Mesendoderm (in vitro differentiated cells): ENCODE measurements around the gene CREBZF.
"Not testable (repeated sequence)": the region's sequence is repeated elsewhere in the genome, so short reads cannot be mapped to it uniquely, and the experiment has no call there.

Source experiments
- DNase-seq: peaks from one replicate; pipeline ENCODE4 v3.0.0; 2013
- H2AK5ac ChIP-seq: 2 replicates; pipeline ENCODE4 v1.6.1; 2013; ENCODE audit warnings: low read length, inconsistent platforms
- H2BK120ac ChIP-seq: 2 replicates; pipeline ENCODE4 v1.6.1; 2013; ENCODE audit warnings: low read depth, mild to moderate bottlenecking, low read length, moderate library complexity, mixed read lengths
- H2BK15ac ChIP-seq: replicated peaks from 2 replicates; pipeline ENCODE4 v1.6.1; 2013; ENCODE audit warnings: low read depth, mild to moderate bottlenecking, moderate library complexity
- H2BK5ac ChIP-seq: 2 replicates; pipeline ENCODE4 v1.6.1; 2013; ENCODE audit warnings: low read length, inconsistent platforms
- H3K18ac ChIP-seq: 2 replicates; pipeline ENCODE4 v1.6.1; 2013; ENCODE audit warnings: mild to moderate bottlenecking, low read length, mixed read lengths
- H3K23ac ChIP-seq: one replicate; pipeline ENCODE4 v1.6.1; 2013; ENCODE audit warnings: low read length
- H3K27ac ChIP-seq: 2 replicates; pipeline ENCODE4 v1.5.1; 2013; ENCODE audit warnings: low read depth, mild to moderate bottlenecking, inconsistent platforms, low read length, moderate library complexity
- H3K27me3 ChIP-seq: 2 replicates; pipeline ENCODE4 v1.6.1; 2013; ENCODE audit warnings: low read length, control low read depth, mild to moderate bottlenecking, inconsistent platforms; ENCODE audit not compliant: insufficient read depth, poor library complexity
- H3K36me3 ChIP-seq: 2 replicates; pipeline ENCODE4 v1.6.1; 2013; ENCODE audit warnings: low read length, inconsistent platforms; ENCODE audit not compliant: control insufficient read depth, insufficient read depth
- H3K4ac ChIP-seq: one replicate; pipeline ENCODE4 v1.6.1; 2013; ENCODE audit warnings: low read depth, mild to moderate bottlenecking, low read length, moderate library complexity
- H3K4me1 ChIP-seq: 2 replicates; pipeline ENCODE4 v1.6.1; 2013; ENCODE audit warnings: low read depth, low read length, inconsistent platforms; ENCODE audit not compliant: control insufficient read depth
- H3K4me2 ChIP-seq: 2 replicates; pipeline ENCODE4 v1.6.1; 2013; ENCODE audit warnings: low read length
- H3K4me3 ChIP-seq: 2 replicates; pipeline ENCODE4 v1.5.1; 2013; ENCODE audit warnings: mild to moderate bottlenecking, low read length
- H3K56ac ChIP-seq: one replicate; pipeline ENCODE4 v1.6.1; 2013; ENCODE audit warnings: low read length
- H3K79me1 ChIP-seq: 2 replicates; pipeline ENCODE4 v1.6.1; 2013; ENCODE audit warnings: low read length, inconsistent platforms
- H3K79me2 ChIP-seq: 2 replicates; pipeline ENCODE4 v1.6.1; 2013; ENCODE audit warnings: mild to moderate bottlenecking, low read length; ENCODE audit not compliant: control insufficient read depth, insufficient read depth
- H3K9ac ChIP-seq: 2 replicates; pipeline ENCODE4 v1.6.1; 2013; ENCODE audit warnings: low read length, inconsistent platforms
- H4K5ac ChIP-seq: one replicate; pipeline ENCODE4 v1.6.1; 2013; ENCODE audit warnings: low read length
- H4K8ac ChIP-seq: one replicate; pipeline ENCODE4 v1.6.1; 2013; ENCODE audit warnings: low read depth, mild to moderate bottlenecking, control low read depth, low read length, moderate library complexity
- WGBS: extraction: QIAGEN DNeasy Blood & Tissue Kit; methylation state at CpG from one replicate; pipeline ENCODE4 v1.1.7; 2013; ENCODE audit warnings: low lambda C conversion rate, missing lambda C conversion rate; ENCODE audit not compliant: insufficient coverage; ENCODE audit errors: extremely low coverage; 5-methylcytosine and 5-hydroxymethylcytosine counted together

Gene CREBZF

DNA sequence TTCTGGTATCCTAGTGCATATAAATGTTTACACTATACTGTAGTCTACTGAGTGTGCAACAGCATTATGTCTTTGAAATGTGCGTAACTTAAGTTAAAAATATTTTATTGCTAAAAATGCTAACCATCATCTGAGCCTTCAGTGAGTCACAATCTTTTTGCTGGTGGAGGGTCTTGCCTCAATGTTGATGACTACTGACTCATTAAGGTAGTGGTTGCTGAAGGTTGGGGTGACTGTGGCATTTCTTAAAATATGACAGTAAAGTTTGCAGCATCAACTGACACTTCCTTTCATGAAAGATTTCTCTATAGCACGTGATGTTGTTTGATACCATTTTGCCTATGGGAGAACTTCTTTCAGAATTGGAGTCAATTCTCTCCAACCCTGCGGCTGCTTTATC lies 8.5 kb upstream of the CREBZF start:
- no peak overlapping the region for H2BK5ac ChIP-seq
- no peak overlapping the region for H3K23ac ChIP-seq
- H4K8ac ChIP-seq, result no peak overlapping the region
- H3K9ac ChIP-seq, result no peak overlapping the region
- H3K36me3 ChIP-seq, result no peaks in the 10 kb centered on the region
- no peaks in the 10 kb centered on the region for H3K4me1 ChIP-seq
- no peak overlapping the region for H3K56ac ChIP-seq
- no peak overlapping the region for H4K5ac ChIP-seq
- no CpG with 5 or more reads among the region's 3 CpGs for WGBS
- peaks cover 2% of the 10 kb centered on the region for H3K27me3 ChIP-seq
- no peak overlapping the region for H3K4me2 ChIP-seq
- H2BK15ac ChIP-seq, result no peak overlapping the region
- no peak overlapping the region for H3K4me3 ChIP-seq
- H3K27ac ChIP-seq, result no peak overlapping the region
- no peaks in the 10 kb centered on the region for H3K79me1 ChIP-seq
- no peak overlapping the region for H3K4ac ChIP-seq
- H2BK120ac ChIP-seq, result no peak overlapping the region
- no peak for DNase-seq
- no peak overlapping the region for H2AK5ac ChIP-seq
- no peak overlapping the region for H3K18ac ChIP-seq
- no peaks in the 10 kb centered on the region for H3K79me2 ChIP-seq

- Histone ChIP-seq H3K23ac (no peak overlapping the region), H3K36me3 (no peaks in the 10 kb centered on the region), H3K79me2 (no peaks in the 10 kb centered on the region), H3K56ac (no peak overlapping the region), H3K27me3 (no peaks in the 10 kb centered on the region), H4K5ac (no peak overlapping the region), H3K4me2 (no peak overlapping the region), H3K9ac (no peak overlapping the region), H2BK15ac (no peak overlapping the region), H2BK5ac (no peak overlapping the region), H2AK5ac (no peak overlapping the region), H3K4ac (no peak overlapping the region), H3K79me1 (no peaks in the 10 kb centered on the region), H2BK120ac (no peak overlapping the region), H4K8ac (no peak overlapping the region), H3K4me3 (no peak overlapping the region), H3K18ac (no peak overlapping the region), H3K4me1 (no peaks in the 10 kb centered on the region), H3K27ac (no peak overlapping the region)
- WGBS, result no CpG with 5 or more reads among the region's 8 CpGs
- DNase-seq, result no peak
Observed at GRCh38 chr11:85672105-85672902, 7.4 kb upstream of the CREBZF start.

DNA sequence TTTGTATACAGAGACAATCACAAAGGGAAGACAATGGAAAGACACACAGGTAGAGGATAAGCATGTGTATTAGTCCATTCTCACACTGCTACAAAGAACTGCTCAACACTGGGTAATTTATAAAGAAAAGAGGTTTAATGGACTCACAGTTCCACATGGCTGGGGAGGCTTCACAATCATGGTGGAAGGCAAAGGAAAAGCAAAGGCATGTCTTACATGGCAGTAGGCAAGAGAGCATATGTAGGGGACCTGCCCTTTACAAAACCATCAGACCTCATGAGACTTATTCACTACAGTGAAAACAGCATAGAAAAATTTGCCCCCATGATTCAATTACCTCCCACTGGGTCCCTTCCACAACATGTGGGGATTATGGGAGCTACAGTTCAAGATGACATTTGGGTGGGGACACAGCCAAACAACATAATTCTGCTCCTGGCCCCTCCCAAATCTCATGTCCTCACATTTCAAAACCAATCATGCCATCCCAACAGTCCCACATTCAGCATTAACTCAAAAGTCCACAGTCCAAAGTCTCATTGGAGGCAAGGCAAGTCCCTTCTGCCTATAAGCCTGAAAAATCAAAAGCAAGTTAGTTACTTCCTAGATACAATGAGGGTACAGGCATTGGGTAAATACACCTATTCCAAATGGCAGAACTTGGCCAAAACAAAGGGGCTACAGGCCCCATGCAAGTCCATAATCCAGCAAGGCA lies 6.2 kb upstream of the CREBZF start:
- not testable (repeated sequence) for H3K23ac ChIP-seq, H3K9ac ChIP-seq, H2BK15ac ChIP-seq, H3K4ac ChIP-seq, H3K18ac ChIP-seq, H3K4me1 ChIP-seq, H3K56ac ChIP-seq, H3K79me1 ChIP-seq, H3K79me2 ChIP-seq, H2BK120ac ChIP-seq, H4K8ac ChIP-seq, H3K4me3 ChIP-seq, DNase-seq, H3K36me3 ChIP-seq, H3K27me3 ChIP-seq, H2AK5ac ChIP-seq, H2BK5ac ChIP-seq, H3K27ac ChIP-seq, H3K4me2 ChIP-seq, H4K5ac ChIP-seq

DNA sequence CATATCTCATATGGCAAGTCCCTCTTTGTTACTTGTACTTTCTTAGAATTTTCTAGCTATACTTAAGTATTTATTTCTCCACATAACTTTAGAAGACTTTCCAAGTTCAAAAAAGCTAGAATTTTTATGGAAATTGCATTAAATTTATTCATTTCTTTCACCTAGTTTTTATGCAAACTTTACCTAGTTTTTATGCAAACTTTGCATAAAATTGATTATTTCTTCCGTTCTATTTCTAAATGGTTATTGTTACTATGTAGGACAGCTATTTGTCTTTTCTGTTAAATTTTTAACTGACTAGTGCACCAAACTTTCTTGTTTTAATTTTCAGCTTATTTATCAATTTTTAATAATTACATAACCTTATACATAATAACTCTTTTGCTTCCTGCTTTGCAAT lies 3.2 kb upstream of the CREBZF start:
- no CpG with 5 or more reads among the region's 1 CpG for WGBS
- Histone ChIP-seq H2BK120ac (no peak overlapping the region), H3K36me3 (no peaks in the 10 kb centered on the region), H3K4me3 (no peak overlapping the region), H2BK5ac (no peak overlapping the region), H3K4me2 (no peak overlapping the region), H3K9ac (no peak overlapping the region), H4K8ac (no peak overlapping the region), H2BK15ac (no peak overlapping the region), H3K18ac (no peak overlapping the region), H4K5ac (no peak overlapping the region), H3K27me3 (no peaks in the 10 kb centered on the region), H3K27ac (no peak overlapping the region), H3K79me1 (no peaks in the 10 kb centered on the region), H3K23ac (no peak overlapping the region), H3K4ac (no peak overlapping the region), H3K56ac (no peak overlapping the region), H3K79me2 (peaks cover 17% of the 10 kb centered on the region), H2AK5ac (no peak overlapping the region), H3K4me1 (no peaks in the 10 kb centered on the region)
- DNase-seq, result no peak

GRCh38 chr11:85666687-85667086 lies 1.8 kb upstream of the CREBZF start:
- Histone ChIP-seq H3K27me3 (no peaks in the 10 kb centered on the region), H3K4me3 (no peak overlapping the region), H4K8ac (no peak overlapping the region), H2BK120ac (no peak overlapping the region), H3K4ac (no peak overlapping the region), H3K23ac (no peak overlapping the region), H4K5ac (no peak overlapping the region), H3K4me1 (no peaks in the 10 kb centered on the region), H3K79me2 (peaks cover 29% of the 10 kb centered on the region), H2BK15ac (no peak overlapping the region), H2BK5ac (no peak overlapping the region), H2AK5ac (no peak overlapping the region), H3K4me2 (no peak overlapping the region), H3K56ac (no peak overlapping the region), H3K36me3 (no peaks in the 10 kb centered on the region), H3K18ac (no peak overlapping the region), H3K27ac (no peak overlapping the region), H3K79me1 (no peaks in the 10 kb centered on the region), H3K9ac (no peak overlapping the region)
- no CpG with 5 or more reads among the region's 3 CpGs for WGBS
- no peak for DNase-seq
